Kidney (tissue), 14 donors: ENCODE results near the gene SPRR2G. TPM values are rescaled to one million over a fixed set of nuclear protein-coding genes. Genes with fewer than 3 reads are reported as not detected.

Source experiments
- DNase-seq, 5 donors: peaks; one replicate each; pipeline ENCODE4 v3.0.0-alpha.2; 2013 to 2020
- FAIRE-seq: peaks from 2 replicates; lab custom pipeline; 2012; peaks lifted over from hg19 to GRCh38; lab: Jason Lieb, UNC
- H3K27ac ChIP-seq, 2 donors: one replicate each; pipeline ENCODE4 v1.7.0; 2013; ENCODE audit warnings: low read depth in 2 of 2, low read length in 2 of 2, inconsistent platforms in 1 of 2
- H3K27me3 ChIP-seq: one replicate; pipeline ENCODE4 v1.7.1; 2013; ENCODE audit warnings: low read length, inconsistent platforms; ENCODE audit not compliant: control insufficient read depth, insufficient read depth
- H3K36me3 ChIP-seq, 3 donors: one replicate each; pipeline versions ENCODE4 v1.7.0 to v1.7.1; 2013; ENCODE audit warnings: low read length in 3 of 3, control low read depth in 1 of 3, inconsistent platforms in 1 of 3; ENCODE audit not compliant: insufficient read depth in 3 of 3, control insufficient read depth in 2 of 3
- H3K4me1 ChIP-seq, 3 donors: one replicate each; pipeline versions ENCODE4 v1.7.0 to v1.7.1; 2013; ENCODE audit warnings: low read length in 3 of 3, inconsistent platforms in 1 of 3, low read depth in 1 of 3; ENCODE audit not compliant: control insufficient read depth in 2 of 3, insufficient read depth in 2 of 3
- H3K4me3 ChIP-seq, 3 donors: one replicate each; pipeline versions ENCODE4 v1.7.0 to v1.8.1; 2013; ENCODE audit warnings: low read length in 3 of 3, control low read depth in 1 of 3, inconsistent platforms in 1 of 3
- H3K9ac ChIP-seq, 3 donors: one replicate each; pipeline versions ENCODE4 v1.7.0 to v1.7.1; 2013; ENCODE audit warnings: low read length in 3 of 3, control low read depth in 1 of 3, inconsistent platforms in 1 of 3
- H3K9me3 ChIP-seq, 3 donors: one replicate each; pipeline versions ENCODE4 v1.7.0 to v1.7.1; 2013; ENCODE audit warnings: low read length in 3 of 3, control low read depth in 1 of 3, inconsistent platforms in 1 of 3; ENCODE audit not compliant: control insufficient read depth in 2 of 3, insufficient read depth in 1 of 3
- CTCF ChIP-seq: IDR thresholded peaks from 3 replicates; pipeline ENCODE4 v1.5.1; 2012; ENCODE audit warnings: mild to moderate bottlenecking, moderate library complexity, borderline replicate concordance; ENCODE audit not compliant: insufficient read depth; ENCODE audit errors: extremely low read depth
- intact Hi-C: fragments of 100-400 bp; cut with DNase I; formaldehyde crosslinking; loops from one replicate; pipeline ENCODE4 v1.11.1; 2022
- polyA plus RNA-seq: library from polyadenylated mRNA; stranded (reverse); fragments of 350-450 nt; fragmentation: Illumina TruSeq; extraction: RNeasy Lipid Tissue Mini Kit (QIAGEN cat#74804); gene quantifications from one replicate; pipeline ENCODE4 v1.2.3, GENCODE V29; 2014; ENCODE audit warnings: low read depth, low replicate concordance; ENCODE audit not compliant: insufficient read depth
- total RNA-seq: library from RNA; stranded (reverse); fragmentation: NEBNext Ultra II Directional; extraction: Animal tissue kit (Norgen Biotek cat#: 25700); gene quantifications from one replicate; pipeline ENCODE4 v1.2.1, GENCODE V29; 2021
- donor health status: control.
- donor health status: control.
- donor health status: control.
- donor health status: control.
- donor health status: control.
- donor health status: DM: yes; HTN: yes; CAD: no.
- donor health status: Normal renal cell carcinoma (clear cell type).

Gene SPRR2G
- total and polyA plus RNA-seq, 2 donors from 2014 or later: not detected

GRCh38 chr1:153178922-153179321, 28.2 kb upstream of the SPRR2G start:
- Histone ChIP-seq H3K9me3 (peaks cover 0 to 3% (median 0%) of the 10 kb centered on the region in 3 donors), H3K27ac (no peak overlapping the region), H3K4me1 (no peaks in the 10 kb centered on the region), H3K27me3 (no peaks in the 10 kb centered on the region), H3K4me3 (no peak overlapping the region), H3K9ac (no peak overlapping the region), H3K36me3 (no peaks in the 10 kb centered on the region)
- TF ChIP-seq CTCF: no peak
- DNase-seq (no peak), FAIRE-seq (no peak)
- intact Hi-C loops: no loop called here

GRCh38 chr1:153174624-153175023, 23.9 kb upstream of the SPRR2G start:
- Histone ChIP-seq H3K36me3 (no peaks in the 10 kb centered on the region), H3K27me3 (no peaks in the 10 kb centered on the region), H3K9ac (no peak overlapping the region), H3K9me3 (peaks cover 0 to 3% (median 0%) of the 10 kb centered on the region in 3 donors), H3K27ac (no peak overlapping the region), H3K4me3 (no peak overlapping the region), H3K4me1 (no peaks in the 10 kb centered on the region)
- no peak for TF ChIP-seq CTCF
- FAIRE-seq: no peak
- intact Hi-C loops: no loop called here
- DNase-seq: no peak

- intact Hi-C loops: no loop called here
Measured at GRCh38 chr1:153168686-153169085, 18.0 kb upstream of the SPRR2G start.

More at GRCh38 chr1:153168686-153169085, 18.0 kb upstream of the SPRR2G start:
- Histone ChIP-seq H3K9me3 (no peaks in the 10 kb centered on the region), H3K36me3 (no peaks in the 10 kb centered on the region), H3K27ac (no peak overlapping the region), H3K4me3 (no peak overlapping the region), H3K9ac (no peak overlapping the region), H3K4me1 (no peaks in the 10 kb centered on the region), H3K27me3 (no peaks in the 10 kb centered on the region)
- no peak for FAIRE-seq
- no peak for TF ChIP-seq CTCF
- no peak for DNase-seq
